ENCODE data around the gene MRPL18.
"Not testable (repeated sequence)": the region's sequence is repeated elsewhere in the genome, so short reads cannot be mapped to it uniquely, and the experiment has no call there.

The MRPL18 gene

GRCh38 chr6:159777240-159777904, 12.9 kb upstream of the MRPL18 start:
- no peak for DNase-seq

- DNase-seq: no peak
Observed at GRCh38 chr6:159778131-159778530, 12.1 kb upstream of the MRPL18 start.

GRCh38 chr6:159778542-159779103, 11.6 kb upstream of the MRPL18 start:
- DNase-seq: no peak

GRCh38 chr6:159788276-159788675, 2.0 kb upstream of the MRPL18 start:
- no peak for DNase-seq

- no peak for DNase-seq
Observed at GRCh38 chr6:159788753-159789376, 1.4 kb upstream of the MRPL18 start.

- DNase-seq: peak; percentile 98
Observed at GRCh38 chr6:159789377-159790148, 704 bp upstream of the MRPL18 start, which contains the start of gene TCP1. TSS of gene TCP1 (minus strand) at chr6:159789602. CDS start at chr6:159789468, 134 bp downstream.

- no peak for DNase-seq
Observed at GRCh38 chr6:159790956-159791598, 810 bp downstream of the MRPL18 start.

- not testable (repeated sequence) for DNase-seq
Observed at GRCh38 chr6:159794976-159795375, 4.7 kb downstream of the MRPL18 start.

- no peak for DNase-seq
Observed at GRCh38 chr6:159797554-159797953, 7.3 kb downstream of the MRPL18 start.

GRCh38 chr6:159800141-159800865, 10.0 kb downstream of the MRPL18 start, which contains the start of gene PNLDC1:
TSS of gene PNLDC1 (plus strand) at chr6:159800276. CDS start at chr6:159800308, 32 bp downstream.
- no peak for DNase-seq

- no peak for DNase-seq
Observed at GRCh38 chr6:159801935-159802334, 11.7 kb downstream of the MRPL18 start.

- no peak for DNase-seq
Observed at GRCh38 chr6:159804504-159804903, 14.2 kb downstream of the MRPL18 start.

- DNase-seq: no peak
Observed at GRCh38 chr6:159805440-159806020, 15.3 kb downstream of the MRPL18 start.

- no peak for DNase-seq
Observed at GRCh38 chr6:159806021-159806458, 15.8 kb downstream of the MRPL18 start.

GRCh38 chr6:159807150-159807858, 17.0 kb downstream of the MRPL18 start:
- no peak for DNase-seq

- DNase-seq: no peak
Observed at GRCh38 chr6:159808647-159809046, 18.4 kb downstream of the MRPL18 start.

- no peak for DNase-seq
Observed at GRCh38 chr6:159809149-159809548, 18.9 kb downstream of the MRPL18 start.

- DNase-seq: no peak
Observed at GRCh38 chr6:159813781-159814180, 23.5 kb downstream of the MRPL18 start.

- no peak for DNase-seq
Observed at GRCh38 chr6:159815410-159815809, 25.1 kb downstream of the MRPL18 start.

GRCh38 chr6:159816775-159817174, 26.5 kb downstream of the MRPL18 start:
- not testable (repeated sequence) for DNase-seq
